Skin epidermis (tissue), 12 donors: Measurements from ENCODE around the gene ENTPD6.
"Not testable (repeated sequence)": the region's sequence is repeated elsewhere in the genome, so short reads cannot be mapped to it uniquely, and the experiment has no call there.

Experiments used
- H3K27ac ChIP-seq, 21 experiments: fragments of 200-600 bp; sonication (generic) in 11 of 21; one replicate each; pipeline ENCODE4 v1.5.0; 2020; ENCODE audit warnings: mild to moderate bottlenecking in 3 of 21, inconsistent platforms in 2 of 21, moderate library complexity in 2 of 21
- H3K4me3 ChIP-seq, 7 experiments: fragments of 200-600 bp; sonication (generic) in 2 of 7; one replicate each; pipeline ENCODE4 v1.5.0; 2020; ENCODE audit warnings: inconsistent platforms in 2 of 7, mild to moderate bottlenecking in 2 of 7, moderate library complexity in 1 of 7

ENTPD6 gene

GRCh38 chr20:25195014-25195961, at the start of gene ENTPD6:
ENTPD6 (plus strand) TSS chr20:25195712; CDS start chr20:25206537, 10,825 bp downstream.
- peak within 1 kb of the TSS; percentile 62 to 95 (median 85) for H3K4me3 ChIP-seq
- H3K27ac ChIP-seq = peak within 1 kb of the TSS; percentile 53 to 96 (median 87)

DNA sequence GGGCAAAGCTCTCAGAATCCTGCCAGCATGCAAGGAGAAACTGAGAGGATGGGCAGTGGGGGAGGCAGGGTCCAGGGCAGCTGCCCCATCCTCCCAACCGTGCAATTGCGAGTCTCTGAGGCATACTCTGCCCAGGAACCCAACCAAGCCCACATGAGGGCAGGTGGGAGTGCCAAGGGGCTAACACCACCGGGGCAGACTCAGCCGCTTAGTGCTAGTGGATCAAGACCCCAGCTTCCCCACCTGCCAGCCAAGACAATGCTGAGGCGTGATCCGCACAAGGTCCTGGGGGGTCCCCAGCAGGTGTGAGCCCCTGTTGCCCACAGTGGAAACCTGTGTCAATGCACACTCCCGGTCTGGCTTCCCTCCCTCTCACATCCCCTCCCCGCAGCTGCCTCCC, 48.5 kb upstream of the ENTPD6 start:
- Histone ChIP-seq H3K27ac (no peak overlapping the region), H3K4me3 (no peak overlapping the region)

DNA sequence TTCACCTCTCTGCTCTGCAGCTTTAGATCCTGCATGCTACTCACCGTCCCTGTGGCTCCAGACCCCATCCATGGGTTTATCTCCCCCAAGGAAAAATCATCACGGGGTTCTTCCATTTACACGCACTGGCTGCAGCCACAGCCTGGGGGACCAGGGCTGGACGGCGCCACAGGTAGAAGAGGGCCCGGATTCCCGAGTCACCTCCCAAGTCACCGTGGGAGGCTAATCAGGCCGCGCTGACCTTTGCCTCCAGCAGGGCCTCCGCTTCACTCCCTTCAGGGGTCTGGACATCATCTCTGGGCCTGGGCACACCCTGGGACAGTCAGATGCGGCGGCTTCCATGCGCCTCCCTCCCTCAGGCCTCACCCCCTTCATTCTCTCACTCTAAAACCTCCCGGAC, 47.8 kb upstream of the ENTPD6 start:
- no peak overlapping the region for H3K4me3 ChIP-seq

DNA sequence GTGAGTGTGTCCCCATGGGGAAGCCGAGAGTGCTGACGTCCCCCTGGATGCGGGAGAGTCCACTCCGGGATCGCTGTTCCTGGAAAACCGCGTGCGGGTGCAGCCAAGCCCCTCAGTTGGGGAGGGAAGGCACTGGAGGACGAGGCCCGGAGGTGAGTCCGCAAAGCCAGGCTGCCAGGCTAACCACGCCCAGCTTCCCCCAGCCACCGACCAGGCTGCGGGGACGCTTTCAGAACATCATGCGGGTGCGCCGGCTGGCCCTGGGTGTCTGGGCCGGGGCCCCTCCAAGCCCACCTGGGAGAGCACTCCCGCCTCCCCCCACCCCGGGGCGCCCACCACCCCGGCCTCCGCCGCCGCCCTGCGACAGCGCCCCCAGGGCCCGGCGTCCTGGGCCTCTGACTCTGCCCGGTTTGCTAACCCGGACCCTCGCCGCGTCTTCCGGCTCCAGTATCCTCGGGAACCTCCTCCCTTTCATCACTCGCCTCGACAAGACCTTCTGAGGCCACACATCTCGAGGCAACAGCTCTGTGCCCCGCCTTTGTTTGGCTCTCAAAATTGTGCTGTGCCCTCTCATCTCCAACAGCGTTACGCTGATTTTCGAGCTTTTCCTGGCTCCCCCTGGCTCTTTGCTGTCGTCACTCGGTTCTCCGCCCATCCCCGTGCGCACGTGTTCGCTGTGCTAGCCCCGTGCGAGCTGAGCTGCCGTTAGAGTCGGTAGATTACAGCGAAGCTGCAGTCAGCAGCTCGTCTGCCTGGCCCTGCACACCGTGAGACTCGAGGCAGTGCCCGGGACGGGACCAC, 47.1 kb upstream of the ENTPD6 start:
- Histone ChIP-seq H3K27ac (no peak overlapping the region), H3K4me3 (peak overlapping the region in 6 of 7 experiments; percentile 7 to 29 (median 26))

More for the DNA sequence above, 47.8 kb upstream of the ENTPD6 start:
- H3K27ac ChIP-seq = no peak overlapping the region

- Histone ChIP-seq H3K4me3 (peak overlapping the region in 2 of 7 experiments; percentile 28 to 29), H3K27ac (no peak overlapping the region)
These were observed 46.3 kb upstream of the ENTPD6 start for GRCh38 chr20:25148982-25149846.

DNA sequence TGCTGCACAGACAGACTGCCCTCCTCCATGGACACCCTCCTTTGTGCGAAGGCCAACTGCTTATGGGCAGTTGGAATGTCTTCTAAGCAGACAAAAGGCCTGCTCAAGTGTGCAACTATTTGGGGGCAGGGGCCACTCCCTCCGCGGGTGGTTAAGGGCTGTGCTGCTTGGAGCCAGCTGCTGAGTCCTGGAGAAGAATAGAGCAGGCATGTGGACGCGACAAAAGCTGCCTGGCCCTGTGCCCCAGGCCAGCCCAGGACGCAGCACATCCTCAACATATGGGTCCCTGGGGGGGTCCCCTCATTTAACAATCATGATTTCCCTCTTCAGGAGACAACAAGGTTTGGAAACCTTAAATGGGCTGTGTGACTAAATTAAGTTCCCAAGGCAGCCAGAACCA, 45.5 kb upstream of the ENTPD6 start:
- no peak overlapping the region for H3K4me3 ChIP-seq
- H3K27ac ChIP-seq = no peak overlapping the region

GRCh38 chr20:25158043-25158442, 37.5 kb upstream of the ENTPD6 start:
- Histone ChIP-seq H3K27ac (no peak overlapping the region), H3K4me3 (no peak overlapping the region)

- no peak overlapping the region for H3K27ac ChIP-seq
- no peak overlapping the region for H3K4me3 ChIP-seq
These were observed 35.0 kb upstream of the ENTPD6 start for GRCh38 chr20:25160467-25160866.

GRCh38 chr20:25160897-25161296, 34.6 kb upstream of the ENTPD6 start:
- no peak overlapping the region for H3K27ac ChIP-seq
- H3K4me3 ChIP-seq = no peak overlapping the region

GRCh38 chr20:25165128-25165527, 30.4 kb upstream of the ENTPD6 start:
- Histone ChIP-seq H3K4me3 (no peak overlapping the region), H3K27ac (no peak overlapping the region)

DNA sequence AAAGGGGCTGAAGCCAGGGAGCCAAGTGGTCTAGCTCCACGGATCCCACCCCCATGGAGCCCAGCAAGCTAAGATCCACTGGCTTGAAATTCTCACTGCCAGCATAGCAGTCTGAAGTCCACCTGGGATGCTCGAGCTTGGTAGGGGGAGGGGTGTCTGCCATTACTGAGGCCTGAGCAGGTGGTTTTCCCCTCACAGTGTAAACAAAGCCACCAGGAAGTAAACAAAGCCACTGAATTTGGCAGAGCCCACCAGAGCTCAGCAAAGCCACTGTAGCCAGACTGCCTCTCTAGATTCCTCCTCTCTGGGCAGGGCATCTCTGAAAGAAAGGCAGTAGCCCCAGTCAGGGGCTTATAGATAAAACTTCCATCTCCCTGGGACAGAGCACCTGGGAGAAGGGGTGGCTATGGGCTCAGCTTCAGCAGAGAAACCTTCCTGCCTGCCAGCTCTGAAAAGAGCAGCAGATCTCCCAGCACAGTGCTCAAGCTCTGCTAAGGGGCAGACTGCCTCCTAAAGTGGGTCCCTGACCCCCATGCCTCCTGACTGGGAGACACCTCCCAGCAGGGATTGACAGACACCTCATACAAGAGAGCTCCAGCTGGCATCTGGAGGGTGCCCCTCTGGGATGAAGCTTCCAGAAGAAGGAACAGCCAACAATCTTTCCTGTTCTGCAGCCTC, 29.3 kb upstream of the ENTPD6 start:
- not testable (repeated sequence) for H3K27ac ChIP-seq, H3K4me3 ChIP-seq

DNA sequence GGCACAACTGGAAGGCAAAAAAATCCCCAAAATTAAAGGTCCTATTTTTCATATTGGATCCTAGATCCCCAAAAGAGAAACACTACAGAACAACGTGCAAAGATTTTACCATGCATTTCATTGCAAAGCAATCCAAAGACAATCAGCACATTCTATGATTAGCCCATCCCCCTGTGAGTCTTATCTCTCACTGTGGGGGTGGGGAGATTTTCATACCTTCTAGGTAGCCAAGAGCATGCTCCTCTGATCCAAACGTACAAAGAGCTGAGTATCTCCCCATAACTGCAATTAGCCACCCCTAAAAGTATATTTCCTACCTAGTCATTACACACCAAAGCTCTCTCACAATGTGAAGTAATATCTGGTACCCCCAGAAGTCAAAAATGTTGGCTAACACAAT, 22.2 kb upstream of the ENTPD6 start:
- Histone ChIP-seq H3K27ac (no peak overlapping the region), H3K4me3 (no peak overlapping the region)

DNA sequence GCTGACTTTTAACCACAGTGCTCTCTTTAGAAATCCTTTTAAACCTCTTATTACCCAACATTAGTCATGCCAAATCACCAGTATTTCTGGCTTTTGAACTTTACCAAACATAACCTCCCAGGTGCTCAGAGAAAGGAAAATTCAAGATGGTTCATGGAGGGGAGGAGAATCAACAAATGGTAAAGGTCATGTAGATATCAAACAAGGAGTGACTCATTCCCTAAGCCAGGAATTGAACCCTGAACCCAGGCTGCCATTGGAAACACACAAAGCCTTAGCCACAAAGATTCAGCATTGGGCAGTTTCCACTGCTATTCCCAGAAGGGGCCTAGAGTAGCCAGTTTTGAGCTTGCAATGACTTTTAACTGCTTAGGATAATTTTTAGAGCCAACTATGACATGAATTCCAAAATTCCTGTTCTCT, 21.6 kb upstream of the ENTPD6 start:
- H3K4me3 ChIP-seq = no peak overlapping the region
- no peak overlapping the region for H3K27ac ChIP-seq

DNA sequence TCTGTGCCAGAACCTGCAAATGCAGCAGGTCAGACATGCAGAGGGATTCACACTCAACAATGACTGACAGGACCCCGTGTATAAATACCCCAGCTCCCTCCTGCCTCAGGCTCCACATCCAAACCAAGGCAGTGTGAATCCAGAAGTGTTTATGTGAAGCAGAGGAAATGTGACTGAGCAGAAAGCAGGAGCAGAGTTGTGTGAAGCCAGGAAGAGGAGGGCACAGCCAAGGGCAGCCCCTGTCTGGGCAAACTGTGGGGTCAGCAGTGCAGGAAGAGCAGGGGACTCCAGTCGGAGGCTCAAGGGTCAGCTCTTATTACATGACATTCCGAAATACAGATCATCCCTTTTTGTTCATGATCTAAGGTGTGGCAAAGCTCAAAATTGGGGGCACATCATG, 19.3 kb upstream of the ENTPD6 start:
- H3K27ac ChIP-seq = no peak overlapping the region
- no peak overlapping the region for H3K4me3 ChIP-seq

GRCh38 chr20:25177890-25178321, 17.6 kb upstream of the ENTPD6 start:
- H3K27ac ChIP-seq = peak overlapping the region in 2 of 21 experiments; percentile 61 to 63
- H3K4me3 ChIP-seq = no peak overlapping the region

GRCh38 chr20:25178563-25179438, 16.7 kb upstream of the ENTPD6 start:
- Histone ChIP-seq H3K4me3 (no peak overlapping the region), H3K27ac (peak overlapping the region in 1 of 21 experiments; percentile 61)

- Histone ChIP-seq H3K4me3 (no peak overlapping the region), H3K27ac (peak overlapping the region in 1 of 21 experiments; percentile 32)
These were observed 15.9 kb upstream of the ENTPD6 start for GRCh38 chr20:25179439-25180089.

- not testable (repeated sequence) for H3K27ac ChIP-seq, H3K4me3 ChIP-seq
These were observed 11.1 kb upstream of the ENTPD6 start for GRCh38 chr20:25184391-25184790.
